ENCODE measurements around the gene SUSD5.

SUSD5 gene

GRCh38 chr3:33218446-33219174, at the start of gene SUSD5:
TSS of gene SUSD5 (minus strand) at chr3:33218810. CDS start at chr3:33218797, 13 bp downstream.
- no peak for DNase-seq

GRCh38 chr3:33260104-33260503, 41.5 kb upstream of the SUSD5 start:
- DNase-seq, result no peak

GRCh38 chr3:33256249-33256648, 37.6 kb upstream of the SUSD5 start:
- no peak for DNase-seq

GRCh38 chr3:33250712-33251111, 32.1 kb upstream of the SUSD5 start:
- DNase-seq, result no peak

- no peak for DNase-seq
Measured at GRCh38 chr3:33246786-33247185, 28.2 kb upstream of the SUSD5 start.

- no peak for DNase-seq
Measured at GRCh38 chr3:33240261-33240660, 21.7 kb upstream of the SUSD5 start.

GRCh38 chr3:33238923-33239322, 20.3 kb upstream of the SUSD5 start:
- DNase-seq, result no peak

- DNase-seq, result no peak
Measured at GRCh38 chr3:33237439-33237838, 18.8 kb upstream of the SUSD5 start.

GRCh38 chr3:33236005-33236404, 17.4 kb upstream of the SUSD5 start:
- DNase-seq, result no peak

GRCh38 chr3:33233884-33234283, 15.3 kb upstream of the SUSD5 start:
- DNase-seq, result no peak

GRCh38 chr3:33231756-33232465, 13.3 kb upstream of the SUSD5 start:
- no peak for DNase-seq

GRCh38 chr3:33229947-33230346, 11.3 kb upstream of the SUSD5 start:
- DNase-seq, result no peak

GRCh38 chr3:33229066-33229465, 10.5 kb upstream of the SUSD5 start:
- DNase-seq, result no peak

GRCh38 chr3:33221241-33221640, 2.6 kb upstream of the SUSD5 start:
- no peak for DNase-seq

GRCh38 chr3:33219175-33219487, 521 bp upstream of the SUSD5 start:
- DNase-seq, result no peak

- no peak for DNase-seq
Measured at GRCh38 chr3:33217866-33218445, 654 bp downstream of the SUSD5 start.

GRCh38 chr3:33215739-33216138, 2.9 kb downstream of the SUSD5 start:
- DNase-seq, result no peak

- DNase-seq, result no peak
Measured at GRCh38 chr3:33212406-33212805, 6.2 kb downstream of the SUSD5 start.

- DNase-seq, result peak; percentile 82
Measured at GRCh38 chr3:33211444-33211843, 7.2 kb downstream of the SUSD5 start.

GRCh38 chr3:33209357-33209756, 9.3 kb downstream of the SUSD5 start:
- DNase-seq, result no peak

GRCh38 chr3:33202711-33203457, 15.7 kb downstream of the SUSD5 start:
- DNase-seq, result no peak

GRCh38 chr3:33201195-33201594, 17.4 kb downstream of the SUSD5 start:
- DNase-seq, result no peak

GRCh38 chr3:33196538-33196937, 22.1 kb downstream of the SUSD5 start:
- no peak for DNase-seq

GRCh38 chr3:33194303-33194702, 24.3 kb downstream of the SUSD5 start:
- no peak for DNase-seq
